Measurements from ENCODE around the gene PPP4R3A. TPM values are rescaled to one million over a fixed set of nuclear protein-coding genes. Genes with fewer than 3 reads are reported as not detected.

The PPP4R3A gene
- total and polyA plus RNA-seq, 4 donors, result 43.8 to 135 (median 61.4) TPM

GRCh38 chr14:91548108-91548507 is 38.0 kb upstream of the PPP4R3A start:
- H3K4me3 ChIP-seq, result no peak overlapping the region
- WGBS, 2 donors, result 83 to 96% methylated on average over 3 of the region's 3 CpGs
- no peak overlapping the region for H3K9ac ChIP-seq (ENCODE audit: insufficient read depth in 1 of 2, low read length in 2 of 2)
- ATAC-seq (ENCODE audit: insufficient read depth, low FRiP score) (no peak), DNase-seq (no peak)
- no peaks in the 10 kb centered on the region for H3K4me1 ChIP-seq (ENCODE audit: control insufficient read depth in 5 of 5, insufficient read depth in 5 of 5, low read length in 5 of 5)
- no peak for TF ChIP-seq CTCF (IDR thresholded peaks at IDR 0.05; ENCODE audit: control extremely low read depth, extremely low read depth)
- peaks cover 0 to 2% (median 0%) of the 10 kb centered on the region in 4 donors for H3K9me3 ChIP-seq (ENCODE audit: control insufficient read depth in 4 of 4, insufficient read depth in 3 of 4, low read length in 3 of 4)
- H3K27ac ChIP-seq (ENCODE audit: low read depth in 1 of 2, low read length in 1 of 2), result no peak overlapping the region
- H3K36me3 ChIP-seq (ENCODE audit: control insufficient read depth in 4 of 4, insufficient read depth in 4 of 4, low read length in 4 of 4), result no peaks in the 10 kb centered on the region
- no peaks in the 10 kb centered on the region for H3K27me3 ChIP-seq (ENCODE audit: control insufficient read depth in 3 of 3, insufficient read depth in 3 of 3, low read length in 2 of 3)

GRCh38 chr14:91545946-91546716 is 36.0 kb upstream of the PPP4R3A start:
- H3K4me3 ChIP-seq, result no peak overlapping the region
- no peak overlapping the region for H3K9ac ChIP-seq (ENCODE audit: insufficient read depth in 1 of 2, low read length in 2 of 2)
- no peaks in the 10 kb centered on the region for H3K4me1 ChIP-seq (ENCODE audit: control insufficient read depth in 5 of 5, insufficient read depth in 5 of 5, low read length in 5 of 5)
- no peaks in the 10 kb centered on the region for H3K27me3 ChIP-seq (ENCODE audit: control insufficient read depth in 3 of 3, insufficient read depth in 3 of 3, low read length in 2 of 3)
- DNase-seq, result no peak
- H3K9me3 ChIP-seq (ENCODE audit: control insufficient read depth in 4 of 4, insufficient read depth in 3 of 4, low read length in 3 of 4), result peaks cover 0 to 4% (median 1%) of the 10 kb centered on the region in 4 donors
- H3K36me3 ChIP-seq (ENCODE audit: control insufficient read depth in 4 of 4, insufficient read depth in 4 of 4, low read length in 4 of 4), result no peaks in the 10 kb centered on the region
- TF ChIP-seq CTCF (IDR thresholded peaks at IDR 0.05; ENCODE audit: control extremely low read depth, extremely low read depth), result no peak
- no peak overlapping the region for H3K27ac ChIP-seq (ENCODE audit: low read depth in 1 of 2, low read length in 1 of 2)
- 79 to 85% methylated on average over 5 of the region's 5 CpGs for WGBS, 2 donors
- ATAC-seq (ENCODE audit: insufficient read depth, low FRiP score), result no peak

GRCh38 chr14:91545204-91545603 is 35.1 kb upstream of the PPP4R3A start:
- Histone ChIP-seq H3K27ac (ENCODE audit: low read depth in 1 of 2, low read length in 1 of 2) (no peak overlapping the region), H3K36me3 (ENCODE audit: control insufficient read depth in 4 of 4, insufficient read depth in 4 of 4, low read length in 4 of 4) (no peaks in the 10 kb centered on the region), H3K9me3 (ENCODE audit: control insufficient read depth in 4 of 4, insufficient read depth in 3 of 4, low read length in 3 of 4) (peaks cover 0 to 4% (median 1%) of the 10 kb centered on the region in 4 donors), H3K4me3 (no peak overlapping the region), H3K27me3 (ENCODE audit: control insufficient read depth in 3 of 3, insufficient read depth in 3 of 3, low read length in 2 of 3) (no peaks in the 10 kb centered on the region), H3K4me1 (ENCODE audit: control insufficient read depth in 5 of 5, insufficient read depth in 5 of 5, low read length in 5 of 5) (no peaks in the 10 kb centered on the region), H3K9ac (ENCODE audit: insufficient read depth in 1 of 2, low read length in 2 of 2) (no peak overlapping the region)
- DNase-seq, result no peak
- TF ChIP-seq CTCF (IDR thresholded peaks at IDR 0.05; ENCODE audit: control extremely low read depth, extremely low read depth), result no peak
- no peak for ATAC-seq (ENCODE audit: insufficient read depth, low FRiP score)

All from lung (tissue), 12 donors.